PC-9 (cell line): ENCODE measurements around the gene CNPY4. TPM values are rescaled to one million over a fixed set of nuclear protein-coding genes. Genes with fewer than 3 reads are reported as not detected.

Source experiments
- BruUV-seq: library from RNA; stranded (reverse); fragments of 400-500 nt; replicated peaks from 2 replicates; lab custom pipeline; 2021; lab: Mats Ljungman, UMichigan
- CTCF ChIA-PET: fragments of 300-600 bp; sonication (Branson Sonifier 250); formaldehyde crosslinking; loops from one replicate; lab custom pipeline; 2022; ENCODE audit warnings: antibody characterized with exemption; lab: Charles Lee
- POLR2A ChIA-PET: fragments of 300-600 bp; sonication (Branson Sonifier 250); formaldehyde crosslinking; loops from one replicate; lab custom pipeline; 2022; ENCODE audit warnings: antibody characterized with exemption; ENCODE audit not compliant: unreplicated experiment; lab: Charles Lee
- DNase-seq, 2 experiments: peaks; one replicate each; pipeline versions ENCODE4 v3.0.0 to v3.0.0-alpha.2; 2015 to 2022; ENCODE audit warnings: mixed read lengths in 1 of 2
- H2AFZ ChIP-seq: fragments of 200-600 bp; sonication (generic); 2 replicates; pipeline ENCODE4 v1.8.1; 2017; ENCODE audit warnings: antibody characterized with exemption
- H3F3A ChIP-seq: fragments of 200-600 bp; sonication (generic); 2 replicates; pipeline ENCODE4 v1.8.1; 2017; ENCODE audit warnings: antibody characterized with exemption, mild to moderate bottlenecking, low read depth; ENCODE audit not compliant: insufficient read depth
- H3K27ac ChIP-seq: fragments of 200-600 bp; sonication (generic); 2 replicates; pipeline ENCODE4 v1.6.1; 2016; ENCODE audit warnings: mixed run types
- H3K27me3 ChIP-seq: fragments of 200-600 bp; sonication (generic); 2 replicates; pipeline ENCODE4 v1.6.1; 2016; ENCODE audit warnings: low read depth, mixed run types; ENCODE audit not compliant: insufficient read depth
- H3K36me3 ChIP-seq: fragments of 200-600 bp; sonication (generic); 2 replicates; pipeline ENCODE4 v1.6.1; 2016; ENCODE audit warnings: low read depth, mixed run types
- H3K4me1 ChIP-seq: fragments of 200-600 bp; sonication (generic); replicated peaks from 2 replicates; pipeline ENCODE4 v1.6.1; 2016; ENCODE audit warnings: mixed run types; ENCODE audit not compliant: insufficient read depth
- H3K4me2 ChIP-seq: fragments of 200-600 bp; sonication (generic); 2 replicates; pipeline ENCODE4 v1.6.1; 2017; ENCODE audit warnings: mixed run types
- H3K4me3 ChIP-seq: fragments of 200-600 bp; sonication (generic); 2 replicates; pipeline ENCODE4 v1.6.1; 2016; ENCODE audit warnings: mixed run types
- H3K79me2 ChIP-seq: fragments of 200-600 bp; sonication (generic); 2 replicates; pipeline ENCODE4 v1.6.1; 2017; ENCODE audit warnings: low read depth, mixed run types
- H3K9me2 ChIP-seq: fragments of 200-600 bp; sonication (generic); 2 replicates; pipeline ENCODE4 v1.8.1; 2017; ENCODE audit warnings: mild to moderate bottlenecking; ENCODE audit not compliant: insufficient read depth
- H3K9me3 ChIP-seq: fragments of 200-600 bp; sonication (generic); 2 replicates; pipeline ENCODE4 v1.8.1; 2016; ENCODE audit warnings: low read depth; ENCODE audit not compliant: insufficient read depth
- H4K20me1 ChIP-seq: fragments of 200-600 bp; sonication (generic); 2 replicates; pipeline ENCODE4 v1.8.1; 2017; ENCODE audit not compliant: insufficient read depth
- EZH2 ChIP-seq: fragments of 200-600 bp; sonication (generic); IDR thresholded peaks from 2 replicates; pipeline ENCODE4 v1.8.0; 2017; ENCODE audit warnings: antibody characterized with exemption, low read depth
- intact Hi-C: fragments of 100-400 bp; cut with micrococcal nuclease; formaldehyde crosslinking; loops from one replicate; pipeline ENCODE4 v1.10.0; 2022; ENCODE audit not compliant: unreplicated experiment
- total RNA-seq: library from RNA; stranded (reverse); gene quantifications from 2 replicates; pipeline ENCODE4 v1.2.3, GENCODE V29; 2021
- TF ChIP-seq, protein P1 (sequence below): fragments of 200-600 bp; sonication (generic); conservative IDR thresholded peaks from 2 replicates; pipeline ENCODE4 v1.6.1; 2017; ENCODE audit warnings: mixed run types, antibody characterized with exemption, mild to moderate bottlenecking, moderate library complexity

The CNPY4 gene
- total RNA-seq, 1 experiment from 2014 or later = 10.3 TPM

DNA sequence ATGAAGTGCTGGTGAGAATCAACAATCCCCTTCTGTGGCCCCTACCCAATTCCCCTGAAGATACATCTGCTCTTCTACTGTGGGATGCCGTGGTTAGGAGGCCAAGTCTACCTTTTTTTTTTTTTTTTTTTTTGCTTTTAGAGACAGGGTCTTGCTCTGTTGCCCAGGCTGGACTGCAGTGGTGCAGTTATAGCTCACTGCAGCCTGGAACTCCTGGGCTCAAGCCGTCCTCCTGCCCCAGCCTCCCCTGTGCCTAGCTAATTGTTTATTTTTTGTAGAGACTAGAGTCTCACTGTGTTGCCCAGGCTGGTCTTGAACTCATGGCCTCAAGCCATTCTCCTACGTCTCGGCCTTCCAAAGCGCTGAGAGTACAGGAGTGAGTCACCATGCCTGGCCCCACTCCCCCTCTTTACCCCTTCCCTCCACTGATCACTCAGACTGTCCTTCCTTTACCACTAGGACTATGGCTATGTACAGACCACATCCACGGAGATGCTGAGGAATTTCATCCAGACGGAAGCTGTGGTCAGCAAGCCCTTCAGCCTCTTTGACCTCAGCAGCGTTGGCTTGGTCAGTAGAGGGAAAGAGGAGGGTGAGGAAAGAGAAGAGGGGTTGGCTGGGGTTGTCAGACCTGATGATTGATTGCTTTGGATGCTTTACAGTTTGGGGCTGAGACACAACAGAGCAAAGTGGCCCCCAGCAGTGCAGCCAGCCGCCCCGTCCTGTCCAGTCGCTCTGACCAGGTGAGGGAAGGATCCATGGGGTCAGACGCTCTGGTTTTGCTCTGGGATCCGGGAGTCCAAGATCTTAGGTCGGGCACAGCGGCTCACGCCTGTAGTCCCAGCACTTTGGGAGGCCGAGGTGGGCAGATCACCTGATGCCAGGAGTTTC is 16.2 kb upstream of the CNPY4 start:
- CTCF ChIA-PET = interaction anchor here (0.6 kb wide), 2 partner anchors 8 to 22 kb away, joined by 6 read pairs; no protein-coding TSS in a partner anchor
- peak overlapping the region; percentile 87 for H3K4me2 ChIP-seq

DNA sequence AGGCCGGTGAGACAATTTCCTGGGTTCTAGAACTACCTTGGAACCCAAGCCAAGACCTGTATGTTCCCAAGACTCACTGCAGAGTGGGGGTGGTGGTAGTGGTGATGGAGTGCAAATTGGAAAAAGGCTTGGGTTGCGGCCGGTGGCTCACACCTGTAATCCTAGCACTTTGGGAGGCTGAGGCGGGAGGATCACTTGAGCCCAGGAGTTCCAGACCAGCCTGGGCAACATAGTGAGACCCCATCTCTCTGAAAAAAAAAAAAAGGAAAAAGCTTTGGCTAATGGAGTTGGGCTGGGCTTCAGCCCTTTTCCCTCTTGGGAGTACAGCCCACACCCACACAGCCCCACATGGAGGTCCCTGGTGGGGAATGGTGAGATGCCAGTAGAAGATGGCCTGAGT is 13.9 kb upstream of the CNPY4 start:
- peaks cover 4% of the 10 kb centered on the region for H3K36me3 ChIP-seq
- CTCF ChIA-PET = no interaction called here
- no TSS peak for BruUV-seq

More for the DNA sequence above, 16.2 kb upstream of the CNPY4 start:
- TF ChIP-seq, protein P1, sequence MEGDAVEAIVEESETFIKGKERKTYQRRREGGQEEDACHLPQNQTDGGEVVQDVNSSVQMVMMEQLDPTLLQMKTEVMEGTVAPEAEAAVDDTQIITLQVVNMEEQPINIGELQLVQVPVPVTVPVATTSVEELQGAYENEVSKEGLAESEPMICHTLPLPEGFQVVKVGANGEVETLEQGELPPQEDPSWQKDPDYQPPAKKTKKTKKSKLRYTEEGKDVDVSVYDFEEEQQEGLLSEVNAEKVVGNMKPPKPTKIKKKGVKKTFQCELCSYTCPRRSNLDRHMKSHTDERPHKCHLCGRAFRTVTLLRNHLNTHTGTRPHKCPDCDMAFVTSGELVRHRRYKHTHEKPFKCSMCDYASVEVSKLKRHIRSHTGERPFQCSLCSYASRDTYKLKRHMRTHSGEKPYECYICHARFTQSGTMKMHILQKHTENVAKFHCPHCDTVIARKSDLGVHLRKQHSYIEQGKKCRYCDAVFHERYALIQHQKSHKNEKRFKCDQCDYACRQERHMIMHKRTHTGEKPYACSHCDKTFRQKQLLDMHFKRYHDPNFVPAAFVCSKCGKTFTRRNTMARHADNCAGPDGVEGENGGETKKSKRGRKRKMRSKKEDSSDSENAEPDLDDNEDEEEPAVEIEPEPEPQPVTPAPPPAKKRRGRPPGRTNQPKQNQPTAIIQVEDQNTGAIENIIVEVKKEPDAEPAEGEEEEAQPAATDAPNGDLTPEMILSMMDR = no peak
- no peak for TF ChIP-seq EZH2
- no peaks in the 10 kb centered on the region; the same call in 1 of the 2 replicates for H4K20me1 ChIP-seq
- H3F3A ChIP-seq = peaks cover 33% of the 10 kb centered on the region
- POLR2A ChIA-PET = interaction anchor here (0.6 kb wide), 1 partner anchor 21 kb away, joined by 6 read pairs; no protein-coding TSS in a partner anchor
- peaks cover 31% of the 10 kb centered on the region for H3K79me2 ChIP-seq
- peaks cover 22% of the 10 kb centered on the region for H3K36me3 ChIP-seq
- peaks cover 19% of the 10 kb centered on the region for H3K4me1 ChIP-seq
- BruUV-seq = no TSS peak
- no peaks in the 10 kb centered on the region for H3K27me3 ChIP-seq
- H3K4me3 ChIP-seq = peak overlapping the region; percentile 99; the same call in 1 of the 2 replicates
- intact Hi-C loops = no loop called here
- no peak overlapping the region for H2AFZ ChIP-seq
- no peak for DNase-seq
- no peaks in the 10 kb centered on the region for H3K9me3 ChIP-seq
- H3K27ac ChIP-seq = no peak overlapping the region
- no peaks in the 10 kb centered on the region for H3K9me2 ChIP-seq

DNA sequence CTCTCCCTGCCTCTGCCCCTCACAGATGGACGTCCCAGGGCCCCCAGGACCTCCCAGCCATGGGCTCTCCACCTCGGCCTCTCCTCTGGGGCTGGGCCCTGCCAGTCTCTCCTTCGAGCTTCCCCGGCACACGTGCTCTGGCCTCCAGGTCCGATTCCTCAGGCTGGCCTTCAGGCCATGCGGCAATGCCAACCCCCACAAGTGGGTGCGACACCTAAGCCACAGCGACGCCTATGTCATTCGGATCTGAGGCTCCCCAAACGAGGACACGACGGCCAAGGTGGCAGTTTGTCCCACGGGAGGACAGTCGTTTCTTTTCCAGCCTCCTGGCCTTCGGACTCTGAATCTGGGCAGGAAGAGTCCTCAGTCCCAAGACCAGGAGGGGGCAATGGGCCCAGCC is 12.8 kb upstream of the CNPY4 start:
- CTCF ChIA-PET = no interaction called here
- DNase-seq = no peak
- H3K4me3 ChIP-seq = no peak overlapping the region
- POLR2A ChIA-PET = no interaction called here
- H3K79me2 ChIP-seq = peaks cover 4% of the 10 kb centered on the region; the same call in 1 of the 2 replicates
- BruUV-seq = no TSS peak
- no peaks in the 10 kb centered on the region for H3K27me3 ChIP-seq
- no peaks in the 10 kb centered on the region for H4K20me1 ChIP-seq
- TF ChIP-seq EZH2 = no peak
- TF ChIP-seq, protein P1 = no peak
- H2AFZ ChIP-seq = no peak overlapping the region
- peaks cover 4% of the 10 kb centered on the region for H3K36me3 ChIP-seq
- H3F3A ChIP-seq = peaks cover 6% of the 10 kb centered on the region; the same call in 1 of the 2 replicates
- H3K9me3 ChIP-seq = no peaks in the 10 kb centered on the region
- H3K27ac ChIP-seq = no peak overlapping the region
- peaks cover 7% of the 10 kb centered on the region for H3K4me1 ChIP-seq
- no peaks in the 10 kb centered on the region for H3K9me2 ChIP-seq
- intact Hi-C loops = no loop called here
- no peak overlapping the region for H3K4me2 ChIP-seq

More for the DNA sequence above, 13.9 kb upstream of the CNPY4 start:
- POLR2A ChIA-PET = no interaction called here
- Histone ChIP-seq H3K9me2 (no peaks in the 10 kb centered on the region), H3K4me2 (no peak overlapping the region), H3K9me3 (no peaks in the 10 kb centered on the region), H3K27ac (no peak overlapping the region), H3F3A (peaks cover 13% of the 10 kb centered on the region; the same call in 1 of the 2 replicates), H3K79me2 (peaks cover 9% of the 10 kb centered on the region), H3K4me1 (peaks cover 7% of the 10 kb centered on the region), H4K20me1 (no peaks in the 10 kb centered on the region), H3K4me3 (no peak overlapping the region), H3K27me3 (no peaks in the 10 kb centered on the region), H2AFZ (no peak overlapping the region)
- TF ChIP-seq EZH2 = no peak
- TF ChIP-seq, protein P1 = no peak
- intact Hi-C loops = no loop called here
- DNase-seq = no peak
